HepG2 (cell line): Measurements from ENCODE around the gene RPUSD4. TPM values are rescaled to one million over a fixed set of nuclear protein-coding genes. Genes with fewer than 3 reads are reported as not detected.

Experiments
- CBX5 ChIP-seq: sonication (generic); formaldehyde crosslinking; IDR thresholded peaks from 2 replicates; pipeline ENCODE4 v1.4.0; 2020; ENCODE audit warnings: missing genetic modification reagents, borderline replicate concordance
- HNRNPL ChIP-seq: fragments of 200-400 bp; formaldehyde crosslinking; IDR thresholded peaks from 2 replicates; pipeline ENCODE4 v1.6.1; 2017; ENCODE audit warnings: mild to moderate bottlenecking, low read depth, low read length
- KLF6 ChIP-seq: IDR thresholded peaks from 2 replicates; pipeline ENCODE4 v1.8.0; 2016; ENCODE audit warnings: missing biosample characterization, missing genetic modification reagents
- MXD1 ChIP-seq: sonication (generic); formaldehyde crosslinking; IDR thresholded peaks from 2 replicates; pipeline ENCODE4 v1.4.0; 2020; ENCODE audit warnings: mild to moderate bottlenecking, missing genetic modification reagents
- MYC ChIP-seq: sonication (generic); formaldehyde crosslinking; IDR thresholded peaks from 2 replicates; pipeline ENCODE4 v1.9.0; 2021; ENCODE audit warnings: missing genetic modification reagents, borderline replicate concordance
- NFAT5 ChIP-seq: sonication (generic); formaldehyde crosslinking; IDR thresholded peaks from 2 replicates; pipeline ENCODE4 v1.4.0; 2020; ENCODE audit warnings: missing genetic modification reagents
- NFE2 ChIP-seq: sonication (generic); formaldehyde crosslinking; IDR thresholded peaks from 2 replicates; pipeline ENCODE4 v1.4.0; 2020; ENCODE audit warnings: missing genetic modification reagents
- PTBP1 ChIP-seq: fragments of 200-400 bp; formaldehyde crosslinking; IDR thresholded peaks from 2 replicates; pipeline ENCODE4 v1.6.1; 2018; ENCODE audit warnings: low read length, low read depth; ENCODE audit not compliant: poor library complexity, severe bottlenecking
- RELA ChIP-seq: sonication (generic); formaldehyde crosslinking; IDR thresholded peaks from 2 replicates; pipeline ENCODE4 v1.4.0; 2020; ENCODE audit warnings: missing genetic modification reagents
- TOPORS ChIP-seq: sonication (generic); formaldehyde crosslinking; IDR thresholded peaks from 2 replicates; pipeline ENCODE4 v1.8.0; 2023; ENCODE audit warnings: mild to moderate bottlenecking, missing genetic modification reagents
- ZFX ChIP-seq: sonication (generic); formaldehyde crosslinking; IDR thresholded peaks from 2 replicates; pipeline ENCODE4 v1.4.0; 2020; ENCODE audit warnings: mild to moderate bottlenecking, low read depth, missing genetic modification reagents, moderate library complexity
- ZNF331 ChIP-seq: sonication (generic); formaldehyde crosslinking; IDR thresholded peaks from 2 replicates; pipeline ENCODE4 v1.4.0; 2020; ENCODE audit warnings: missing genetic modification reagents
- ZNF549 ChIP-seq: sonication (generic); formaldehyde crosslinking; IDR thresholded peaks from 2 replicates; pipeline ENCODE4 v1.5.0; 2020; ENCODE audit warnings: missing genetic modification reagents
- ZNF615 ChIP-seq: sonication (generic); formaldehyde crosslinking; IDR thresholded peaks from 2 replicates; pipeline ENCODE4 v1.5.0; 2020; ENCODE audit warnings: mild to moderate bottlenecking, missing genetic modification reagents, borderline replicate concordance
- ZNF746 ChIP-seq: sonication (generic); formaldehyde crosslinking; IDR thresholded peaks from 2 replicates; pipeline ENCODE4 v1.8.0; 2022; ENCODE audit warnings: mild to moderate bottlenecking, missing genetic modification reagents
- ZNF761 ChIP-seq: sonication (generic); formaldehyde crosslinking; conservative IDR thresholded peaks from 2 replicates; pipeline ENCODE4 v1.4.0; 2020; ENCODE audit warnings: mild to moderate bottlenecking, missing genetic modification reagents
- ZSCAN20 ChIP-seq: sonication (generic); formaldehyde crosslinking; IDR thresholded peaks from 2 replicates; pipeline ENCODE4 v1.4.0; 2020; ENCODE audit warnings: missing genetic modification reagents, mild to moderate bottlenecking, borderline replicate concordance
- ZSCAN29 ChIP-seq: sonication (generic); formaldehyde crosslinking; conservative IDR thresholded peaks from 2 replicates; pipeline ENCODE4 v1.4.0; 2020; ENCODE audit warnings: mild to moderate bottlenecking, missing genetic modification reagents
- ZSCAN30 ChIP-seq: sonication (generic); formaldehyde crosslinking; IDR thresholded peaks from 2 replicates; pipeline ENCODE4 v1.5.0; 2020; ENCODE audit warnings: mild to moderate bottlenecking, missing genetic modification reagents
- polyA plus RNA-seq, 8 experiments: library from polyadenylated mRNA; depleted of rRNA in 3 of 8; stranded (reverse) in 7 of 8; unstranded in 1 of 8; fragments of >200 nt; fragmentation: Illumina TruSeq in 4 of 8; extraction: Trizol in 4 of 8; gene quantifications; 2 replicates each; pipeline versions ENCODE4 v1.2.1 to v1.2.3, GENCODE V29; 2011 to 2016; ENCODE audit warnings: low read depth in 4 of 8, missing spikeins in 1 of 8, mixed read lengths in 1 of 8; ENCODE audit not compliant: insufficient read depth in 1 of 8
- total RNA-seq, 5 experiments: library from RNA; depleted of rRNA; stranded (reverse); fragments of >200 nt; fragmentation: Illumina TruSeq; extraction: Trizol; gene quantifications; 2 replicates each; pipeline ENCODE4 v1.2.3, GENCODE V29; 2016; ENCODE audit warnings: low read depth in 1 of 5
- TF ChIP-seq, protein P1 (sequence below): sonication (generic); formaldehyde crosslinking; IDR thresholded peaks from 2 replicates; pipeline ENCODE4 v1.4.0; 2020; ENCODE audit warnings: missing genetic modification reagents, borderline replicate concordance
- TF ChIP-seq, protein P2 (sequence below): sonication (generic); formaldehyde crosslinking; IDR thresholded peaks from 2 replicates; pipeline ENCODE4 v1.4.0; 2020; ENCODE audit warnings: missing genetic modification reagents
- TF ChIP-seq, protein P3 (sequence below): sonication (generic); formaldehyde crosslinking; IDR thresholded peaks from 2 replicates; pipeline ENCODE4 v1.5.0; 2020; ENCODE audit warnings: missing genetic modification reagents

Gene RPUSD4
- total and polyA plus RNA-seq, 2 of the 13 experiments (the other 11 are each of a cell fraction or from before 2014, with no cell fraction given) = 45.0 to 52.9 TPM

- TF ChIP-seq, protein P1, sequence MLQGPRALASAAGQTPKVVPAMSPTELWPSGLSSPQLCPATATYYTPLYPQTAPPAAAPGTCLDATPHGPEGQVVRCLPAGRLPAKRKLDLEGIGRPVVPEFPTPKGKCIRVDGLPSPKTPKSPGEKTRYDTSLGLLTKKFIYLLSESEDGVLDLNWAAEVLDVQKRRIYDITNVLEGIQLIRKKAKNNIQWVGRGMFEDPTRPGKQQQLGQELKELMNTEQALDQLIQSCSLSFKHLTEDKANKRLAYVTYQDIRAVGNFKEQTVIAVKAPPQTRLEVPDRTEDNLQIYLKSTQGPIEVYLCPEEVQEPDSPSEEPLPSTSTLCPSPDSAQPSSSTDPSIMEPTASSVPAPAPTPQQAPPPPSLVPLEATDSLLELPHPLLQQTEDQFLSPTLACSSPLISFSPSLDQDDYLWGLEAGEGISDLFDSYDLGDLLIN (CRISPR knock-in tag) = no peak
- no peak for TF ChIP-seq ZNF761 (CRISPR knock-in tag)
- TF ChIP-seq CBX5 = no peak
- no peak for TF ChIP-seq KLF6 (CRISPR knock-in tag)
- no peak for TF ChIP-seq PTBP1
- no peak for TF ChIP-seq ZNF549 (CRISPR knock-in tag)
- TF ChIP-seq ZNF615 = no peak
- TF ChIP-seq MXD1 (CRISPR knock-in tag) = no peak
- no peak for TF ChIP-seq ZNF746
- TF ChIP-seq, protein P2, sequence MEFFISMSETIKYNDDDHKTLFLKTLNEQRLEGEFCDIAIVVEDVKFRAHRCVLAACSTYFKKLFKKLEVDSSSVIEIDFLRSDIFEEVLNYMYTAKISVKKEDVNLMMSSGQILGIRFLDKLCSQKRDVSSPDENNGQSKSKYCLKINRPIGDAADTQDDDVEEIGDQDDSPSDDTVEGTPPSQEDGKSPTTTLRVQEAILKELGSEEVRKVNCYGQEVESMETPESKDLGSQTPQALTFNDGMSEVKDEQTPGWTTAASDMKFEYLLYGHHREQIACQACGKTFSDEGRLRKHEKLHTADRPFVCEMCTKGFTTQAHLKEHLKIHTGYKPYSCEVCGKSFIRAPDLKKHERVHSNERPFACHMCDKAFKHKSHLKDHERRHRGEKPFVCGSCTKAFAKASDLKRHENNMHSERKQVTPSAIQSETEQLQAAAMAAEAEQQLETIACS = no peak
- TF ChIP-seq ZFX (CRISPR knock-in tag) = no peak; the same call in 1 of the 2 replicates
- TF ChIP-seq ZSCAN29 = no peak
- 0 out of 2 replicates have a peak, but pooled peaks have one; percentile 36 for TF ChIP-seq NFAT5
- no peak for TF ChIP-seq RELA (CRISPR knock-in tag)
- TF ChIP-seq, protein P3, sequence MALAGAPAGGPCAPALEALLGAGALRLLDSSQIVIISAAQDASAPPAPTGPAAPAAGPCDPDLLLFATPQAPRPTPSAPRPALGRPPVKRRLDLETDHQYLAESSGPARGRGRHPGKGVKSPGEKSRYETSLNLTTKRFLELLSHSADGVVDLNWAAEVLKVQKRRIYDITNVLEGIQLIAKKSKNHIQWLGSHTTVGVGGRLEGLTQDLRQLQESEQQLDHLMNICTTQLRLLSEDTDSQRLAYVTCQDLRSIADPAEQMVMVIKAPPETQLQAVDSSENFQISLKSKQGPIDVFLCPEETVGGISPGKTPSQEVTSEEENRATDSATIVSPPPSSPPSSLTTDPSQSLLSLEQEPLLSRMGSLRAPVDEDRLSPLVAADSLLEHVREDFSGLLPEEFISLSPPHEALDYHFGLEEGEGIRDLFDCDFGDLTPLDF (CRISPR knock-in tag) = no peak
- TF ChIP-seq TOPORS (CRISPR knock-in tag) = no peak
- no peak for TF ChIP-seq HNRNPL
- TF ChIP-seq ZSCAN30 (CRISPR knock-in tag) = no peak
- no peak for TF ChIP-seq NFE2 (CRISPR knock-in tag)
- TF ChIP-seq MYC (CRISPR knock-in tag) = no peak
- no peak for TF ChIP-seq ZNF331 (CRISPR knock-in tag)
- TF ChIP-seq ZSCAN20 (CRISPR knock-in tag) = no peak
Measured at GRCh38 chr11:126157326-126158030, 54.0 kb downstream of the RPUSD4 start (continued).
